Activated T-helper 1 cell treated with anti-CD3 and anti-CD28 coated beads, Interleukin-12 subunit alpha, Interleukin-12 subunit beta, Interleukin-2, Interleukin-4 antibody, amounts not matched to agents 30 ng/mL and 10 ng/mL and 1 ng/mL, durations not matched to agents 14 hours and 24 hours and 36 hours (primary cell): ENCODE data around the gene CPA2. TPM values are rescaled to one million over a fixed set of nuclear protein-coding genes. Genes with fewer than 3 reads are reported as not detected.
"Not testable (repeated sequence)": the region's sequence is repeated elsewhere in the genome, so short reads cannot be mapped to it uniquely, and the experiment has no call there.

Experiments used
- DNase-seq: peaks from one replicate; pipeline ENCODE4 v3.0.0; 2021; ENCODE audit warnings: low spot score
- H3K27ac Mint-ChIP-seq: one replicate; pipeline ENCODE4 v1.8.0; 2021; ENCODE audit warnings: mild to moderate bottlenecking, mixed read lengths
- H3K27me3 Mint-ChIP-seq: one replicate; pipeline ENCODE4 v1.8.0; 2022; ENCODE audit warnings: mild to moderate bottlenecking, moderate library complexity, mixed read lengths; ENCODE audit not compliant: insufficient read depth
- H3K36me3 Mint-ChIP-seq: one replicate; pipeline ENCODE4 v1.8.0; 2021; ENCODE audit warnings: low read depth, mixed read lengths
- H3K4me1 Mint-ChIP-seq: one replicate; pipeline ENCODE4 v1.8.0; 2021; ENCODE audit warnings: low read depth, mixed read lengths
- H3K4me3 Mint-ChIP-seq: one replicate; pipeline ENCODE4 v1.8.0; 2021; ENCODE audit warnings: mild to moderate bottlenecking, moderate library complexity, mixed read lengths
- H3K9me3 Mint-ChIP-seq: one replicate; pipeline ENCODE4 v1.8.0; 2021; ENCODE audit warnings: mixed read lengths
- intact Hi-C: fragments of 100-400 bp; cut with micrococcal nuclease; formaldehyde crosslinking; loops from one replicate; pipeline ENCODE4 v1.15.1; 2024
- total RNA-seq: library from RNA; stranded (reverse); gene quantifications from 2 replicates; pipeline ENCODE4 v1.2.3, GENCODE V29; 2022

Gene CPA2
- total RNA-seq, 1 donor from 2014 or later, result not detected

GRCh38 chr7:130305433-130306042, 38.9 kb downstream of the CPA2 start:
- no peak for DNase-seq
- intact Hi-C loops, result no loop called here
- H3K9me3 Mint-ChIP-seq, result no peaks in the 10 kb centered on the region
- no peak overlapping the region for H3K27ac Mint-ChIP-seq
- no peaks in the 10 kb centered on the region for H3K4me1 Mint-ChIP-seq
- H3K27me3 Mint-ChIP-seq, result no peaks in the 10 kb centered on the region
- H3K36me3 Mint-ChIP-seq, result no peaks in the 10 kb centered on the region
- no peak overlapping the region for H3K4me3 Mint-ChIP-seq

GRCh38 chr7:130309986-130310385, 43.3 kb downstream of the CPA2 start:
- intact Hi-C loops, result no loop called here
- no peak for DNase-seq
- H3K27me3 Mint-ChIP-seq, result no peaks in the 10 kb centered on the region
- no peak overlapping the region for H3K27ac Mint-ChIP-seq
- no peaks in the 10 kb centered on the region for H3K36me3 Mint-ChIP-seq
- no peak overlapping the region for H3K4me3 Mint-ChIP-seq
- H3K9me3 Mint-ChIP-seq, result no peaks in the 10 kb centered on the region
- no peaks in the 10 kb centered on the region for H3K4me1 Mint-ChIP-seq

GRCh38 chr7:130314305-130314704, 47.6 kb downstream of the CPA2 start:
- H3K27ac Mint-ChIP-seq, result no peak overlapping the region
- H3K27me3 Mint-ChIP-seq, result no peaks in the 10 kb centered on the region
- intact Hi-C loops, result no loop called here

GRCh38 chr7:130319541-130319940, 52.9 kb downstream of the CPA2 start:
- H3K27ac Mint-ChIP-seq, result no peak overlapping the region
- intact Hi-C loops, result no loop called here
- H3K4me1 Mint-ChIP-seq, result no peaks in the 10 kb centered on the region
- DNase-seq, result no peak
- H3K36me3 Mint-ChIP-seq, result no peaks in the 10 kb centered on the region
- no peak overlapping the region for H3K4me3 Mint-ChIP-seq
- H3K9me3 Mint-ChIP-seq, result peaks cover 4% of the 10 kb centered on the region
- no peaks in the 10 kb centered on the region for H3K27me3 Mint-ChIP-seq

More at GRCh38 chr7:130314305-130314704, 47.6 kb downstream of the CPA2 start:
- no peak overlapping the region for H3K4me3 Mint-ChIP-seq
- no peak for DNase-seq
- no peaks in the 10 kb centered on the region for H3K4me1 Mint-ChIP-seq
- peaks cover 4% of the 10 kb centered on the region for H3K9me3 Mint-ChIP-seq
- H3K36me3 Mint-ChIP-seq, result no peaks in the 10 kb centered on the region

- H3K4me3 Mint-ChIP-seq, H3K27ac Mint-ChIP-seq, H3K27me3 Mint-ChIP-seq, DNase-seq, H3K9me3 Mint-ChIP-seq, H3K36me3 Mint-ChIP-seq, H3K4me1 Mint-ChIP-seq, intact Hi-C loops: not testable (repeated sequence)
Measured at GRCh38 chr7:130321542-130322229, 55.0 kb downstream of the CPA2 start.

- Mint-ChIP-seq H3K36me3 (no peaks in the 10 kb centered on the region), H3K4me1 (no peaks in the 10 kb centered on the region), H3K27ac (no peak overlapping the region), H3K4me3 (no peak overlapping the region), H3K27me3 (no peaks in the 10 kb centered on the region), H3K9me3 (peaks cover 8% of the 10 kb centered on the region)
- DNase-seq, result no peak
- intact Hi-C loops, result no loop called here
Measured at GRCh38 chr7:130322615-130323014, 56.0 kb downstream of the CPA2 start.

GRCh38 chr7:130324306-130324943, 57.8 kb downstream of the CPA2 start:
- Mint-ChIP-seq H3K4me1 (no peaks in the 10 kb centered on the region), H3K9me3 (peaks cover 4% of the 10 kb centered on the region), H3K36me3 (no peaks in the 10 kb centered on the region), H3K4me3 (no peak overlapping the region), H3K27me3 (no peaks in the 10 kb centered on the region), H3K27ac (no peak overlapping the region)
- no peak for DNase-seq
- intact Hi-C loops, result no loop called here

GRCh38 chr7:130329681-130330080, 63.0 kb downstream of the CPA2 start:
- DNase-seq, result no peak
- Mint-ChIP-seq H3K9me3 (peaks cover 4% of the 10 kb centered on the region), H3K4me1 (no peaks in the 10 kb centered on the region), H3K27me3 (no peaks in the 10 kb centered on the region), H3K4me3 (no peak overlapping the region), H3K27ac (no peak overlapping the region), H3K36me3 (no peaks in the 10 kb centered on the region)
- intact Hi-C loops, result no loop called here

GRCh38 chr7:130332259-130333053, 65.8 kb downstream of the CPA2 start:
- no peaks in the 10 kb centered on the region for H3K9me3 Mint-ChIP-seq
- no peak overlapping the region for H3K27ac Mint-ChIP-seq
- H3K4me1 Mint-ChIP-seq, result no peaks in the 10 kb centered on the region
- H3K4me3 Mint-ChIP-seq, result no peak overlapping the region
- H3K27me3 Mint-ChIP-seq, result no peaks in the 10 kb centered on the region
- intact Hi-C loops, result no loop called here
- DNase-seq, result no peak
- H3K36me3 Mint-ChIP-seq, result no peaks in the 10 kb centered on the region

GRCh38 chr7:130333832-130334231, 67.2 kb downstream of the CPA2 start:
- H3K9me3 Mint-ChIP-seq, result no peaks in the 10 kb centered on the region
- no peaks in the 10 kb centered on the region for H3K36me3 Mint-ChIP-seq
- intact Hi-C loops, result no loop called here
- H3K27me3 Mint-ChIP-seq, result no peaks in the 10 kb centered on the region
- H3K27ac Mint-ChIP-seq, result no peak overlapping the region
- no peak overlapping the region for H3K4me3 Mint-ChIP-seq
- H3K4me1 Mint-ChIP-seq, result no peaks in the 10 kb centered on the region
- no peak for DNase-seq

- H3K4me3 Mint-ChIP-seq, result no peak overlapping the region
- intact Hi-C loops, result no loop called here
- no peak for DNase-seq
- H3K27me3 Mint-ChIP-seq, result no peaks in the 10 kb centered on the region
- no peaks in the 10 kb centered on the region for H3K4me1 Mint-ChIP-seq
- no peaks in the 10 kb centered on the region for H3K9me3 Mint-ChIP-seq
- no peak overlapping the region for H3K27ac Mint-ChIP-seq
- no peaks in the 10 kb centered on the region for H3K36me3 Mint-ChIP-seq
Measured at GRCh38 chr7:130334274-130334673, 67.6 kb downstream of the CPA2 start.

GRCh38 chr7:130337410-130337971, 70.8 kb downstream of the CPA2 start:
- H3K27me3 Mint-ChIP-seq, result no peaks in the 10 kb centered on the region
- DNase-seq, result no peak
- H3K27ac Mint-ChIP-seq, result no peak overlapping the region
- no peak overlapping the region for H3K4me3 Mint-ChIP-seq
- no peaks in the 10 kb centered on the region for H3K9me3 Mint-ChIP-seq
- H3K36me3 Mint-ChIP-seq, result no peaks in the 10 kb centered on the region
- H3K4me1 Mint-ChIP-seq, result no peaks in the 10 kb centered on the region
- intact Hi-C loops, result no loop called here
